GM15510 (cell line): ENCODE data around the gene CD28.

Experiments
- POLR2A ChIP-seq: IDR thresholded peaks from 3 replicates; pipeline ENCODE4 v1.6.1; 2011; ENCODE audit warnings: borderline replicate concordance; ENCODE audit not compliant: insufficient read length; ENCODE audit errors: extremely low read depth

CD28 gene

DNA sequence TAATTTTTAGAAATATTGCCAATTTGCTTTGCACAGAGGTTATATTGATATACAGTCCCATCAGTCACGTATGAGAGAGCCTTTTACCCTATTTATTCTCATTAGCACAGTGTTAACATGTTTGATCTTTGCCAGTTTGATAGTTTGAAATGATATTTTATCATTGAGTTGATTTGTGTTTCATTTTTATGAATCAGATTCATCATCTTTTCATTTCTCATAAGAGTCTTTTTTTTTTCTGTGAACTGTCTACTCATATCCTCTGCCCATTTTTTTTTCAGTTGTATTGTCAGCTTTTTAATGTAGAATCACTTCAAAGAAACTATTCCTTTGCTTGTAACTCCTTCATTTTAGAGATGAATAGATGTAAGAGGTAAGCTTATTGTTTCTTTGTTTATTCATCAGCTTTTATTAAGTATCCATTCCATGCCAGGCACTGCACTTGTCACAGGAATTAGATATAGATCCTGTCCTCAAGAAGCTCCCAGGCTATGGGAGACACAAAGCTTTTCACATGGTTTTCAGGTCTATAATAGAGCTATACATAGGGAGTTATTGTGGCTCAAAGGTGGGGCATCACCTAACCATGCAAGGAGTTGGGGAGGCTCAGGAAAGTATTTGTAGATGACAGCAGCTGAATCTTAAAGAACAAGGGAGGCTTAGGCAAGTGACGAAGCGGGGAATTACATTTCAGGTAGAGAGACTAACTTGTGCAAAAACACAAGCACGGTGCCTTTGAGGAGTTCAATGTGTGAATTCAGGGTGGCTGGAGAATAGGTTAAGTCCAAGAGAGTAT lies 42.1 kb downstream of the CD28 start:
- TF ChIP-seq POLR2A, result no peak

DNA sequence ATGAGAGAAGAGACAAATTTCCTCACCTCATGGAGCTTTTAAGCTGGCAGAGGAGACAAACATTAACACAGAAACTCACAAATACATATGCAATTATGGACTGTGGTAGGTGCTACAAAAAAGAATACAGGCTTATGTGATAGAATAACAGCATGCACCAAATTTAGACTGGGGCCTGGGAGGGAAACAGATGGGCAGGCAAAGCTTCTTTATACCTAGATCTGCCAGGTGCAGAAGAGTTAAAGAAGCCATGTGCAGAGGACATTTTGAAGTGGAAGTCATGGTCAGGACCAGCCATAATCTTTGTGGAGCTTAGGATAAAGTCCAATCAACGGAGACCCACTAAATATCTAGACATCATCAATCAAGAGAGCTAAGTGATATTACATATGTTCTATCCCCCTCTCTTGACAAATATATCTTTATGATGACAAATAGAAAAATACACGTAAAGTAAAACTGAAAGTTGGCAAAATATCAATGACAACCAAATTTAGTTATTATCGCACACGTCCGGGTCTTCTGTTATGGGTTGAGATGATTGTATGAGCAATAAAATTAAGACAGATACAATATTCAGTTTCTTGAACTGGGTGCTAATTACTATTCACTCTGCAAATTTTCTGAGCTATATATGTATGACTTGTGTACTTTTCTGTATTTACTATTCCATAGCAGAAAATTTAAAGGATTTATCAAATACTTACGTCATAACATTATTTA lies 44.1 kb downstream of the CD28 start:
- no peak for TF ChIP-seq POLR2A

DNA sequence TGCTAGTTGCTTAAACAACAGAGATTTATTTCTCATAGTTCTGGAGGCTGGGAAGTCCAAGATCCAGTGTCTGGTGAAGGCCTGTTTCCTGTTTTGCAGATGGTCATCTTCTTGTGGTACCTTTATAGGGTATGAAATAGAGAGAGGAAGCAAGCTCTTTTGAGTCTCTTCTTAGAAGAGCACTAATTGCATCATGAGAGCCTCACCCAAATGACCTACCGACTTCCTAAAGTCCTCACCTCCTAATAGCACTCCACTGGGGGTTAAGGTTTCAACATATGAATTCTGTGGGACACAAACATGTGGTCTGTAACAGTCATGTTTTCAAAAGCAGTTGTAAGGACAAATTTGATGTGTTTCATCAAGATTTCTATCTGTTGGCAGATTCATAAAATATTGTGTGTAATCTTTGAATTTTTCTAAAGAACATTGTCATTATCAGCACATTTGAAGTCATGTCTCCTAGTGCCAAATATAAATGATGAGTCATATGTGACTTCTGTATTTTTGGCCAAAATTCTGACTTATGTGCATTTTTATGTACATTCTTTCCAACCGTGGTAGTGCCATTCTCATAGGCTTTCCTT lies 45.3 kb downstream of the CD28 start:
- TF ChIP-seq POLR2A, result no peak

DNA sequence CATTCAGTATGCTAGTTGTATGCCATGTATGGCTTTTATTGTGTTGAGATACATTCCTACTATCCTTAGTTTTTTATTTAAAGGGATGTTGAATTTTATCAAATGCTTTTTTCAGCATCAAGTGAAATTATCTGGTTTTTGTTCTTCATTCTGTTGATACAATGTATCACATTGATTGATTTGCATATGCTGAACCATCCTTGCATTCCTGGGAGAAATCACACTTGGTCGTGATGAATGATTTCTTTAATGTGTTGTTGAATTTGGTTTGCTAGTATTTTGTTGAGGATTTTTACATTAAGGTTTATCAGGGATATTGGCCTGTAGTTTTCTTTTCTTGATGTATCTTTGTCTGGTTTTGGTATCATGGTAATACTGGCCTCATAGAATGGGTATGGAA lies 49.7 kb downstream of the CD28 start:
- no peak for TF ChIP-seq POLR2A

DNA sequence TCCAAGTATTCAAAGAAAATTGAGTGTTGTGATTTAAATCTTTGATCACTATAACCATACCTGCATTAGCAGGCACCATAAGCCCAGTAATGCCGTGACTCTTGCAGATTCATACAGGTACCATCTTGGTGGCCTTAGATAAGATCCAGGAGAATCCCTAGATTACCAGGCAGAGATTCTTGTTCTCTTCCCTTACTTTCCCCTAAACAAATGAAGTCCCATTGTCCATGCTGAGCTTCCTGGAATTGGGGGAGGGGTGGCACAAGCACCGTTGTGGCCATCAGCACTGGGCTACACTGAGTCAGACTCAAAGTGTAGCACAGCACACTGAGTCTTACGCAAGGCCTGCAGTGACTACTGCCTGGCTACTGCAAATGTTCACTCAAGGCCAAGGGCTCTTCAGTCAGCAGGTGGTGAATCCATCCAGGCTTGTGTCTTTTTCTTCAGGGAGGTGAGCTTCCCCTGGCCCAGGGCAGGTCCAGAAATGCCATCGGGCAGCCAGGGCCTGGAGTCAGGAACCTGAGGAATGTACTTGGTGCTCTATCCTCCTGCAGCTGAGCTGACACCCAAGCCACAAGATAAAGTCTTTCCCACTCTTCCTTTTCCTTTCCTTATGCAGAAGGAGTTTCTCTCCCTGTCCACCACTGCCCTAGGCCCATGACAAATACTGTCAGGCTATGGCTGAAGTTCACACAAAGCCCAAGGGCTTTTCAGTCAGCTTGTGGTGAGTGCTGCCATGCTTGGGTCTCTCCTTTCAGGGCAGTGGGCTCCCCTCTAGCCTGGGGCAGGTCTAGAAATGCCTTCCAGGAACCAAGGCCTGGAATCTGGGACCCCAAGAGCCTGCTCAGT lies 52.6 kb downstream of the CD28 start:
- TF ChIP-seq POLR2A, result no peak

DNA sequence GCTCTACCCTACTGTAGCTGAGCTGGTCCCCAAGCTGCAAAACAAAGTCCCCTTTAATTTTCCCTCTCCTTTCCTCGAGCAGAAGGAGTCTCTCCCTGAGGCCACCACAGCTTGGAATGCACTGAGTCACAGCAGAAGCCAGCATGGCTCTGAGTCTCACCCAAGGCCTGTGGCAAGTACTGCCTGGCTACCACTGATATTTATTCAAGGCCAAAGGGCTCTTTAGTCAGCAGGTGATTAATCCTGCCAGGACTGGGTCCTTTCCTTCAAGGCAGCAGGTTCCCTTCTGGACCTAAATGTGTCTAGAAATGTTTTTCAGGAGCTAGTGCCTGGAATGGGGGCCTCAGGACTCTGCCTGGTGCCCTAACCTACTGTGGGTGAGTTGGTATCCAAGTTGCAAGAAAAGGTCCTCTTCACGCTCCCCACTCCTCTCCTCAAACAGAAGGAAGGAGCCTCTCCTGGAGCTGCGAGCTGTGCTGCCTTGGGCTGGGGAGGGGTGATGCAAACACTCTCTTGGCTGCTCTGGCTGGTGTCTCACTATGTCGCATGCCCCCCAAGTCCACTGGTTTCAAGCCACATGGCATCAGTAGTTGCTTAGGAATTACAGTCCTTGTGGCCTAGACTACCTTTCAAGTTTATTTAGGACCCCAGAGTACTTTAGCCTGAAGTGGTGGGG lies 53.4 kb downstream of the CD28 start:
- no peak for TF ChIP-seq POLR2A

DNA sequence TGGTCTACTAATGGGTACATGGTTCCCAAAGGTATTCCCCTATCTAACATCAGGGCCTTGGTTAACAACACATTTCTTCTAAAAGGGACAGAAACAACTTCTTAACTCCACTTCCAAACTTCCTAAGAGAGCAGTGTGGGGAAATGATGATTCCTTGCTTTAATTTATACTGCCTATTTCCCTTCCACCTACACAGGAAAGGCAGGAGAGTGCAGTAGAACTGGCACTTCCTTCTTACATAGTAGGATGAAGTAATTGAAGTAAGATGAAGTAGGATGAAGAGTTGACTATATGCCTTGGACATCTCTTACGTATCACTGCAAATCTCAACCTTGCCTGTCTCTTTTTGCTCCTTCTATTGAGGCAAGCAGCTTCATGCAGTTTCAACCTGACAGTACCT lies 54.7 kb downstream of the CD28 start:
- no peak for TF ChIP-seq POLR2A

DNA sequence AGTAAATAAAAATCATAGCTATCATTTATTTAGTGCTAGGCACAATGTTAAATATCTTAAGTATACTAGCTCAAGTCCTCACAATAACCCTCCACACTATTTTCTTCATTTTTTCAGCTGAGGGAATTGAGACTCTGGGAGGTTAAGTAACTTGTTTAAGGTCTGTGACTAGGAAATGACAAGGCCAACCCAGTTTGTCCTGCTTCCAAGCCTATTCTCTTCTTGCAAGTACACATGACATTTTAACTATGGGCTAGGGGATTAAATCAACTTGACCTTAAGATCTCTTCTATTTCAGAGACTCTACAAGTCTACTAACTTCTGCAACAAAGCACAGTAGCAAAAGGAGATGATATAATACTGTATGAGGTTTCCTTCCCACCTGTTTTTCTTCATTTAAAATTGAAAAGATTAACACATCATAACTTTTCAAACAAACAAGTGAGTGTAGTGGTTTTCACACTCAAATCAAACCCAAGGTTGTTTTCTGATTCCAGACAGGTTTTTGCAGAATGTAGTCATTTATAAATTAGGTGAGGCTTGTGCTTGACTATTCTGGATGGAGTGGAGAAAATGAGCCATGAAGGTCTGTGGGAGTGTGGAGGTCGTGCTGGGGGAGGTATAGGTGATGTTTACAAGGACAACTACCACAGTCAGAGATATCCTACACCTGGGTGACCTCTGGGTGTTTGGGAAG lies 57.0 kb downstream of the CD28 start:
- no peak for TF ChIP-seq POLR2A

DNA sequence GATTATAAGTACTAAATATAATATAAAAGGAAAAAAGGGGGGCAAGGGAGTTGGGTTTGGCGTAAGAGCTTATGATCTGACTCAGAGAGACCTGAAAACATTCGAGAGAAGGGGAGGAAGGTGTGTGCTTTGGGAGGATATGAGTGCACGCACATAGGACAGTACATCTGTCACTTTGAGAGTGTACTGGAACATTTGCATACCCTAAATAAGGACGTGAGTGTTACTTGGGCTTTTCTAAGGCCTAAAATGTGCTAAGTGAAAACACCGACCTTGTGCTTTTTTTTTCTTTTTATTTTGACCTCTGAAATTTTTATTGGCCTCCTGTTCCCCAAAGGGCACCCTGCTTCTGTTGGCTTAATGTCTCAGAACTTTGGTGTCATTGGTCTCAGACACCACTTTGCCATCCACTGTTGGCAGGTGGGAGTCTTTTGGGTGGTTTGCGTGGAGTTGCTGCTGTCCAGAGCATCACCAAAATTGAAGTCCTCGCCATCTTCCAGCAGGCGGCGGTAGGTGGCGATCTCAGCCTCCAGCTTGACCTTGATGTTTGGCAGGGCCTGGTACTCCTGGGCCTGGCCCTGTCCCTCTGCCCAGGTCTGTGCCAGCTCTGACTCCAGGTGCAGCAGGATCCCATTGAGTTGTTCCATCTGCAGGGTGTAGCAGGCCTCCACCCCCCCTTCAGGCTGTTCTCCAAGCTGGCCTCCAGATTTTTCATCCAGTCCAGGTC lies 57.7 kb downstream of the CD28 start:
- TF ChIP-seq POLR2A, result no peak

DNA sequence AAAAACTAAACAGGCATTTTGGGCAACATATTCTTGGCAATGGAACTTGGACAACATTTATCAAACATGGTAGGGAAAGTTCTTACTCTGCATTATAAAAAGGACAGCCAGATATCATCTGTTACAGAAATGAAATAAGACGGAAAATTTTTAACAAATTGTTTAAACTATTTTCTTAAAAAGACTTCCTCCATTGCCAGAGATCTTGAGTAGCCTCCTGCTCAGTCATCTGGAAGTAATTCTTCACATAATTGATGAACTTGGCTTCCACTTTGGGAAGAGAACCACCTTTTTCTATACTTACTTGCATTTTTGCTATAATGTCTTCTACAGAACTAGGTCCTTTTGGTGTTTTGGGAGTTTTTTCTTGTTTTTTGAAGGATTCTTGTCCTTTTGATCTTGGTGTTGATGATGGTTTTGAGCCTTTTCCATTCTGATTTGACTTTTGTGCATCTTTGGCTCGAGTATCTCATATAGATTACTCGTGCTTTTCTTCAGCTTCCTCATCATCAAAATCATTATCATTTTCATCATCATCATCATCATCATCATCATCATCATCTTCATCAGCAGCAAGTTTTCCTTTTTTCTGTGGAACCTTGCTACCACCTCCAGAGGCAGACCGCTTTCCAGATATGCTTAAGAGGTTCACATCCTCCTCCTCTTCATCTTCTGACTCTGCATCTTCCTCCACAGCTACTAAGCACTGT lies 66.2 kb downstream of the CD28 start:
- no peak for TF ChIP-seq POLR2A

DNA sequence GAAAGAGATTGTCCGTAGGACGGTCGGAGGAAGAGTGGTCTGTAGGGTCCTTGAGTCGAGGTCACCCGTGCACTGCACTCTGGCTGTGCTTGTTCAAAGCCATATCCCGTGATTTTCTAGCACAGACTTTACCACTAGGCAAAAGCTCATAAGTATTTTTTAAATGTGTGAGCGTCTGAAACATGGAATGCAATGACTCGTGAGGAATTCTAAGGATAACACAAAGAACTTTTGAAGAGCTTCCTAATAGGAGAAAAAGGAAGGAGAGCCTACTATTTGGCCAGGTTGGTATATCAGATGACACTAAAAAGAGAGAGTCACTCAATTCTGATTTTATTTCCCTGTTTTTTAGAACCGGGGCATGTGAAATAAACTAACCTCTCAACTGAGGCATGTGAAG lies 68.3 kb downstream of the CD28 start:
- no peak for TF ChIP-seq POLR2A

DNA sequence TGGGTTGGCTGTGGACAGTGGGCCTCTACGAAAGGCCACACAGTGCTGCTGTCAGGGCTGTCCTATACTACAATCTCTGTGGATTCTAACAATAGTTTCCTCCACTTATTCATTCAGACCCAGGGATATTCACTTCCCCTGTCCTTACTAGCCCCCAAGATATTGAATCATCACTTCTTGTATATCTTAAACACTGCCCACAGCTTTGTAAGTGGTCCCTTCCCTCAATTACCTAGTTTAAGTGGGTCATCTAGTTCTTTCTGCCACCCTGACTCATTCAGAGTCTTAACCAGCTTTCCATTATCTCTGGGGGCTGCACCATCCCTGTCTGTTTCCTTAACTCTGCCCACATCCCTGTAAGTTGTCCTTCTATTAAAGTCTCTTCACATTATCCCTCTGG lies 69.2 kb downstream of the CD28 start:
- no peak for TF ChIP-seq POLR2A
